22Rv1 (cell line): Measurements from ENCODE around the gene ZFP36.

Experiments used
- CTCF ChIP-seq: fragments of 450-650 bp; IDR thresholded peaks from 2 replicates; pipeline ENCODE4 v1.5.1; 2017; ENCODE audit warnings: mild to moderate bottlenecking
- ZFX ChIP-seq: fragments of 450-650 bp; IDR thresholded peaks from 2 replicates; pipeline ENCODE4 v1.6.1; 2017; ENCODE audit warnings: antibody characterized with exemption, borderline replicate concordance

GRCh38 chr19:39427707-39428106, 21.1 kb downstream of the ZFP36 start:
- TF ChIP-seq CTCF (no peak), ZFX (no peak)
